ENCODE measurements around the gene DDX17. TPM values are rescaled to one million over a fixed set of nuclear protein-coding genes. Genes with fewer than 3 reads are reported as not detected.

The DDX17 gene
- total RNA-seq, 1 experiment from 2014 or later = 234 TPM

- ChIA-PET CTCF (no interaction called here), RAD21 (ENCODE audit: low non-redundant PET in 1 of 2, low total read pairs in 2 of 2, uncharacterized antibody in 2 of 2, unreplicated experiment in 2 of 2) (no interaction called here), POLR2A (no interaction called here)
- no peaks in the 10 kb centered on the region for H3K27me3 ChIP-seq (ENCODE audit: insufficient read depth, low read length)
- 0 out of 4 replicates have a peak, but pooled peaks cover 0 to under 1% of the 10 kb centered on the region in 2 experiments for H3K4me1 ChIP-seq (ENCODE audit: control insufficient read depth in 1 of 2, insufficient read depth in 2 of 2, low read length in 2 of 2)
- H3K79me2 ChIP-seq (ENCODE audit: insufficient read depth, low read length) = no peaks in the 10 kb centered on the region
- BruUV-seq (replicated peaks) = no TSS peak
- no peak overlapping the region for H3K4me3 ChIP-seq (replicated peaks in 1 of 2; ENCODE audit: low read depth in 1 of 2, low read length in 2 of 2)
- no peak for TF ChIP-seq SRF (IDR thresholded peaks at IDR 0.05; ENCODE audit: low read depth)
- TF ChIP-seq JUND (IDR thresholded peaks at IDR 0.05) = no peak
- intact Hi-C loops (cut with micrococcal nuclease) = no loop called here
- H2AFZ ChIP-seq (ENCODE audit: low read depth, low read length, poor library complexity, severe bottlenecking) = no peak overlapping the region
- DNase-seq (ENCODE audit: low read depth, low spot score) (no peak), ATAC-seq (no peak)
- H4K20me1 ChIP-seq (ENCODE audit: insufficient read depth) = no peaks in the 10 kb centered on the region
- no peak overlapping the region for H3K9ac ChIP-seq (ENCODE audit: low read length)
- no peak overlapping the region for H3K27ac ChIP-seq (ENCODE audit: low read depth, low read length)
- H3K9me2 ChIP-seq (ENCODE audit: insufficient read depth) = no peaks in the 10 kb centered on the region
- no peaks in the 10 kb centered on the region for H3K36me3 ChIP-seq (ENCODE audit: control insufficient read depth in 1 of 2, insufficient read depth in 2 of 2, low read length in 2 of 2)
- no peaks in the 10 kb centered on the region for H3K9me3 ChIP-seq (ENCODE audit: control insufficient read depth in 1 of 2, insufficient read depth in 1 of 2, low read depth in 1 of 2, low read length in 2 of 2)
- no peak overlapping the region for H3K4me2 ChIP-seq (ENCODE audit: low read length)
Observed at GRCh38 chr22:38437416-38437815, 68.7 kb downstream of the DDX17 start.

- Histone ChIP-seq H3K4me3 (replicated peaks in 1 of 2; ENCODE audit: low read depth in 1 of 2, low read length in 2 of 2) (no peak overlapping the region), H3K79me2 (ENCODE audit: insufficient read depth, low read length) (no peaks in the 10 kb centered on the region), H3K9me3 (ENCODE audit: control insufficient read depth in 1 of 2, insufficient read depth in 1 of 2, low read depth in 1 of 2, low read length in 2 of 2) (no peaks in the 10 kb centered on the region), H2AFZ (ENCODE audit: low read depth, low read length, poor library complexity, severe bottlenecking) (no peak overlapping the region), H3K27ac (ENCODE audit: low read depth, low read length) (no peak overlapping the region), H4K20me1 (ENCODE audit: insufficient read depth) (no peaks in the 10 kb centered on the region), H3K9ac (ENCODE audit: low read length) (no peak overlapping the region), H3K4me2 (ENCODE audit: low read length) (no peak overlapping the region), H3K9me2 (ENCODE audit: insufficient read depth) (no peaks in the 10 kb centered on the region), H3K4me1 (ENCODE audit: control insufficient read depth in 1 of 2, insufficient read depth in 2 of 2, low read length in 2 of 2) (peaks cover 0 to 5% of the 10 kb centered on the region in 2 experiments; a peak in 1 of 4 replicates), H3K27me3 (ENCODE audit: insufficient read depth, low read length) (no peaks in the 10 kb centered on the region), H3K36me3 (ENCODE audit: control insufficient read depth in 1 of 2, insufficient read depth in 2 of 2, low read length in 2 of 2) (no peaks in the 10 kb centered on the region)
- no TSS peak for BruUV-seq (replicated peaks)
- DNase-seq (ENCODE audit: low read depth, low spot score) (no peak), ATAC-seq (no peak)
- ChIA-PET CTCF (no interaction called here), POLR2A (no interaction called here), RAD21 (ENCODE audit: low non-redundant PET in 1 of 2, low total read pairs in 2 of 2, uncharacterized antibody in 2 of 2, unreplicated experiment in 2 of 2) (no interaction called here)
- intact Hi-C loops (cut with micrococcal nuclease) = no loop called here
- TF ChIP-seq TCF7L2 (IDR thresholded peaks at IDR 0.05; ENCODE audit: borderline replicate concordance, extremely low read depth, insufficient read depth, insufficient read length) (no peak), EZH2phosphoT487 (IDR thresholded peaks at IDR 0.05; ENCODE audit: borderline replicate concordance) (no peak), CTCF (IDR thresholded peaks at IDR 0.05 in 2 of 3, conservative IDR thresholded peaks at IDR 0.05 in 1 of 3; ENCODE audit: borderline replicate concordance in 1 of 3, insufficient read depth in 1 of 3, low read depth in 2 of 3, low read length in 2 of 3) (no peak), CEBPB (IDR thresholded peaks at IDR 0.05; ENCODE audit: low read depth) (no peak), FOSL1 (IDR thresholded peaks at IDR 0.05; ENCODE audit: low read depth) (no peak), ZBTB33 (IDR thresholded peaks at IDR 0.05; ENCODE audit: extremely low read depth, insufficient replicate concordance, low read length) (no peak), ATF3 (IDR thresholded peaks at IDR 0.05) (no peak), EZH2 (IDR thresholded peaks at IDR 0.05) (no peak), SP1 (IDR thresholded peaks at IDR 0.05; ENCODE audit: low read depth) (no peak), ZFX (IDR thresholded peaks at IDR 0.05) (no peak), CBX3 (IDR thresholded peaks at IDR 0.05; ENCODE audit: low read depth) (no peak), ZNF274 (IDR thresholded peaks at IDR 0.05; ENCODE audit: low read depth, low read length) (no peak), SRF (IDR thresholded peaks at IDR 0.05; ENCODE audit: low read depth) (no peak), MAX (IDR thresholded peaks at IDR 0.05) (no peak)
Observed at GRCh38 chr22:38436629-38437395, 69.3 kb downstream of the DDX17 start.

All from HCT116 (cell line).